Measurements from ENCODE around the gene RAB20.

RAB20 gene

DNA sequence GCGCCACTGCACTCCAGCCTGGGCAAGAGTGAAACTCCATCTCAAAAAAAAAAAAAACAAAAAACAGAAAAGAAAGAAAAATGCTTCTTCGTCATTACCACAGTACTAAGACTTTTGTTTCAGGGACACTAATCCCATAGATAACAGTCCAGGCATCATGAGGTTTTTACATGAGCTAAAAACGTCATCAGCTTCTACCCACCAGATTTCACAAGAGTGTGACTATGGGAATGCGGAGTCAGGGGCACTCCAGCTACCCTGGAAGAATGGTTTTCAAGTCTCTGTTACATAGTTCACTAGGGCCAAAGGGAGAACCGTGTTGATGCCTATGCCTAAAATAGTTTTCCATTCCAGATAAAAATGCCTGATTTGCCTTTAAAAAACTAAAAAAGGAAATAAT is 33.2 kb downstream of the RAB20 start:
- FAIRE-seq: no peak

DNA sequence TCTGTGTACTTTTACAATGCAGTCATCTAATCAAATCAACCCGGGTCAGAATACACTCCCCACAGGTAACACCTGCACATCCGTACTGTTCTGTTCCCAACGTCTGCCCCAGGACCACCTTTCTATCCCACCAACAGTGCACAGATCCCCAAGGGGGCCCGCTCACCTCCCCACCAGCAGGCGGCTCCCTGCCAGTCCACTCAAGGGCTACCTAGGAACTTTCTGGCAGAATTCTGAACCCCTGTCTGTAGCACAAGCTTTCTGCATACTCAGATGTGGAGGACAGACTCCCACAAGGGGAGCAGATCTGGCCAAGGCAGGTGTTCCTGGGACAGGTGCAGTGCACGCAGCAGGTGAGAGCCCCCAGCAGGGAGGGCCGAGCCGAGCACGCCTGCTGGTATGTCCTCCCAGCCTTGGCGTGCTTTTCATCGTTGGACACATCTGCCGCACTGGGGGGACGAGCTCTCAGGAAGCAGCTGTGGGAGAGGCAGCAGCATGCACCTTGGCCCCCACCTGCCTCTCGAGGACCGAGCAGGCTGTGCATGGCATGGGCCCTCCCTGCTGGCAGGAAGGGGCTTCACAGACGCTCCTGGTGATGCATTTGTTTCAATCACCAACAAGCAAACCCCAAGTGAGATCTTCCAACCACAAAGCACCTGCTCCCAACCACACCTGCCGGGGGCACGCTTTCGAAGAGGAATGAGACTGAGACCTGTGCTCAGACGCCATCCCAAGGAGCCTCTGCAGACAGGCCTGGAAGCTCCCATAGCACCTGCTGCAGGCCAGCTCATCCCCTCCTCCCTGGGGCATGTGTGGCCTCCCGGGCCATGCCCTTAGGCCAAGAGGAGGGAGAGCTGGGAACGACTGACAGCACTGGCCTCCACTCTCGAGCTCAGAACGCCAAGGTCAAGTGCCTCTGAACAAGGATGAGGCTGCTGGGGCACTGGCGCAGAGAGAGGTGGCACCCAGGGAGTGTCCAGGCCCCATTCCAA is 35.9 kb downstream of the RAB20 start:
- no peak for FAIRE-seq

DNA sequence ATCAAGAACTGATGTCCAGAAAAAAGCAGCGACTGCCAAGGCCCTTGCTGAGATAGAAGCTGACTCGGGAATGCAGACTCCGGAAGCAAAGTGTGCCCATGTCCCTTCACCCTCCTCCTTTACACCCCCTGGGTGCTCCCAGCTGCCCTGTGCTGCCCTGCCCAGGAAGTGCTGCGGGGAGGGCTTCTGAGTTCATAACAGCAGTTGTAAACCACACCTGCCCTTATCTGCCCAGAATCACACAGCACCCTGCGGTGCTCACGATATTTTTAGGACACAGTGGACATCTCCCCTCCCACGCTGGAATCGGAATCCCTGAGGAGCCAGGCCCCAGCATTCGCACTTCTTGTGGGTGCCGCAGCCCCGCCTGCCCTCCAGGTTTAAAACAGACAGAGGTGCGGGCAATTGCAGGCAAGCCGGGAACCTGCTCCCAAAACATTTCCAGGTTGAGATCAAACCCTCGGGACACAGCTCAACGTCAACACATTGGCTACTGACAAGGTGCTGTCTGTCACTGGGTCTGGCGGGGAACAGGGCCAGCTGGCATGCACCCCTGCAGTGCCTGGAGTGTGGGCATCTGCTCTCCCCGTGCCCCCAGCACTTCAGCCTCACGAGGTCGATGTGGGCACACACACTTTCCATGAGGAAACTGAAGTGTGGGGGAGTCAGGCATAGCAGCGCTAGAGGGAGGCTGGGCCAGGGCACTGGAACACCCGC is 36.8 kb downstream of the RAB20 start:
- FAIRE-seq: no peak

DNA sequence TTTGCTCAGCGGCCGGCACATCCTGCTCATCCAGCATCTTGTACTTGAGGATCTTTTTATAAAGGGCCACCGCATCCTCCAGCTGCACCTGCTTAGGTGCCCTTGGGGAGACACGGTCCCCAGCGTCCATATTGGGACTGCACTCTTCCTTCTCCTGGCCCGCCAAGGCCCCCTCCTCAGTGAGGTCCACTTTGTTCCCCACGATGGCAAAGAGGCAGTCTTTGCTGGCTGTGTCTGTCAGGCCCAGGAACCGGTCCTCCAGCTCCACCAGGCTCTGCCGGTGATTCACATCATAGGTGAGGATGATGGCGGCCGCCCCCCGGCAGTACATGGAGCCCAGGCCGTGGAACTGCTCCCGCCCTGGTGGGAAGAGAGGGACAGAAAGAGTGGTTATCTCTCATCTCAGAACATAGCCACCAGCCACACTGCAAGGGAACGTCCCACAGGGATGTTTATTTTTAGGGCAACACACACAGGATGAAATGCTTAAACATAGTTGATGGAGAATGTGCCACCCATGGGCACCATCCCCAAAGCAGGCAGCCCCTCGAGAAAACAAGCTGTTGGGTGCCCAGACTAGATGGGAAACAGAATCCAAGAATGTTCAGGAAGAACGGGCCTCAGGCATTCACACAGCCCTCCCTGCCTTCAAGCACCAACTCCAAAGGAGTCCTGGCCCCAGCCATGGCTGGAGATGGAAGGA is 37.5 kb downstream of the RAB20 start:
- no peak for FAIRE-seq

DNA sequence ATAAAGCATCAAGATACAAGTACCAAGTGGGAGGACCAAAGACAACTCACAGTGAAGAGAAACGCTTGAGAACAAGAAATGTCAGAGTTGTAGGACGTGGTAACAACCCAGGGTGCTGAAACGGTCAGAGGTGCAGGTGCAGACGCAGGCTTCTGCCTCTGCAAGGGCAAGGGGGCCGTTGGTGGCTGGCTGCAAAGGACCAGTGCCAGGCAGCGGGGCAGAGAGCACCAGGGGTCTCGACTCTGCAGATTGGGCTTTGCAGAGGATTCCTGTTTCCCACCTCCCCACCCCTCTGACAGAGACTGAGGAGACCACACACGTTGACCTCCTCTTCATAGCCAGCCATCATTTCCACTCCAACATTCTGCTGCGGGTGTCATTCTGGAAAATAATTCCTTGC is 38.3 kb downstream of the RAB20 start:
- FAIRE-seq: no peak

DNA sequence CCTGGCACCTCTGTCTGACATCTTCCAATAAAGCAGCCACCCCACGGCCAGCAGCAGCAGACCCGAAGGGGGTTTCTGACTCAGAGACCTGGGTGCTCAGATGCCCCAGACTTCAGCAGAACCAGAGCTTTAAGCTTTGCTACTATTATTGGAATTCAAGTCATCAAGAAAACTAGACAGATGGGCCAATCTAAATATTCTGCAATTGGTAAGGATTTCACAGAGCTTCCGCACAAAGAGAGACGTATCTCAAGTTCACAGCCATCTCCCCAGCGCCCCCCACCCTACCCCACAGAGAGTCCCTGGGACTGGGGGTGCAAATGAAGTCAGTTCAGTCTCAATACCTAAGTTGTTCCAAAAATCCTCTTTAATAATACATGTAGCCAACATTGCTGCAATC is 38.8 kb downstream of the RAB20 start:
- FAIRE-seq: no peak

DNA sequence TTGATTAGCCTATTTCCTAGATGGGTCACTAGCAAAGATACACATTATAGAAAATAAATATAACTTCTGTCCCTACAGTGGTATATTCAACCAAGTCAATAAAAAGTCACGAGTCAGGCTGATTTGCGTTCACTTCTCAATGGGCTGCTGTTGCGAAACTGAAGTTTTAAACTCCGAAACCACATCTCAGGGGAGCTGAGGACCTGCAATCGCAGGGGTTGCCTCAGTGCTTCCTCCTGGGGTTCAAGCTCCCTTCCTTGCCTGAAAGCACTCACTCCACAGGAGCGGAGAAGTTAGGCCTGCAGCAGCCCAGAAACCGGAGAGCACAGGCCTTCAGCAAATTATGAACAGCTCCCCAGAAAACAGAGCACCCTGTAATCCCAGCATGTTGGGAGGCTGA is 39.6 kb downstream of the RAB20 start:
- FAIRE-seq: no peak

DNA sequence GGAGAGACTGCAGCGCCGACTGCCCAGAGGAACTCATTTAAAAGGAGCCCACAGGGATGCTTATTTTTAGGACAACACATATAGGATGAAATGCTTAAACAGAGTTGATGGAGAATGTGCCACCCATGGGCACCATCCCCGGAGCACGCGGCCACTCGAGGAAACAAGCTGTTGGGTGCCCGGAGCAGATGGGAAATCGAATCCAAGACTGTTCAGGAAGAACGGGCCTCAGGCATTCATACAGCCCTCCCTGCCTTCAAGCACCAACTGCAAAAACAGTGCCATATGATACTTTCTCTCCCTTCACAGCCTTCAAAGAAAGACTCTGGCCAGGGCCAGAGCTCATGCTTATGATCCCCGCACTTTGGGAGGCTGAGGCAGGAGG is 40.2 kb downstream of the RAB20 start:
- FAIRE-seq: no peak

DNA sequence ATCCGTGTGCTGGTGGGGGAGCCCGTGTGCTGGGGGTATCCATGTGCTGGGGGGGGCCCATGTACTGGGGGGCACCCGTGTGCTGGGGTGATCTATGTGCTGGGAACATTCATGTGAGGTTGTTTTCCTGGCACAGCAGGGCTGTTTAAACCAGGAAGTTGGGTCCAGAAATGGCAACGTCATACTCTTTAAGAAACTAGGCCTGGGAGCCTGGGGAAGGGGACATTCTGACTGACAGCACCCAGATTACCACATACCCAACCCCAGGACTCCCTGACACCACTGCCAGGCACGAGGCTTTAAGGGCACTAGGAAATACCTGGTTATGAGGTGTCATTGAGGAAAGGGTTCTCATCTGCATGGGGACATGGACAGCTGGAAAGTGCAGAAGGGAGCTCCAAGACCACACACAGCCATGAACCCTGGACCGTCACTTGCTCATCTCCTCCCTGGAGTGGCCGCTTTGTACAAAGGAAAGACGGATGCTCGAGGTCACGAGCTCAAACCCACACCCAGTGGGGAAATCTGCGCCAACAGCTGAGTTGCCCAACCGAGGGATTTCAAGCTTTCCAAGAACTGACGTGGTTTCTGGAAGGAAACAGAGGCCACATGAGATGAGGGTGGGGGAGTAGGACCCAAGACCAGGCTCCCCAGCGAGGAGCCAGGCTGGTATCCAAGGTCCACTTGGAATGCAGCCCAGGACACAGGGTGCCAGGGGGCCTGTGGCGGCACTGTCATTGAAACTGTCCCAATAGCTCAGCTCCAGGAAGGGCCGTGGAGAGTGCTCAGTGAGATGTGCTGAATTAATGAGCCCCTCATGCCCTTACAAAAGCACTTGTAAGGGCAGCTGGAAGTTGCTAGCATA is 40.9 kb downstream of the RAB20 start:
- FAIRE-seq: no peak

DNA sequence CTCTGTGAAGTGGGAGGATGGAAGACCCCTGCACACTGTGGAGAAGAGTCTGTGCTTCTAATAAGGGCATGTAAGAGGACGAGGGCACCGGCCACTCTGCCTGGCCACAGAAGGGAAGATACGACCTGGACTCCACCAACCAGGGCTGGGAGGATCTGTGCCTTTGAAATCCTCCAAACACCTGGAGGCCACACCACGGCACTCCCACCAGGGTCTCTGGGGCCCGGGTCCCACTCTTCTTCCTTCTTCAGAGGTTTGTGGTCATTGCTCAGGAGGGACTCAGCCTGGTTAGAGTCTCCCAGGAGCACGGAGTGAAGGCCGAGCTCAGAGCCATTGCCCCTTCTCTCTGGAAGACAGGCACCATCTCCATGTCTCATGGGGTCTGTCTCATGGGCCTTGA is 42.0 kb downstream of the RAB20 start:
- no peak for FAIRE-seq

DNA sequence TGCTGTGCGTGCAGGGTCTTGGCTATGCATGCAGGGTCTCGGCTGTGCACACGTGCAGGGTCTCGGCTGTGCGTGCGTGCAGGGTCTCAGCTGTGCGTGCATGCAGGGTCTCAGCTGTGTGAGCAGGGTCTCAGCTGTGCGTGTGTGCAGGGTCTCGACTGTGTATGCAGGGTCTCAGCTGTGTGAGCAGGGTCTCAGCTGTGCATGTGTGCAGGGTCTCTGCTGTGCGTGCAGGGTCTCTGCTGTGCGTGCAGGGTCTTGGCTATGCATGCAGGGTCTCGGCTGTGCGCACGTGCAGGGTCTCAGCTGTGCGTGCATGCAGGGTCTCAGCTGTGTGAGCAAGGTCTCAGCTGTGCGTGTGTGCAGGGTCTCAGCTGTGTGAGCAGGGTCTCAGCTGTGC is 42.5 kb downstream of the RAB20 start:
- FAIRE-seq: no peak

DNA sequence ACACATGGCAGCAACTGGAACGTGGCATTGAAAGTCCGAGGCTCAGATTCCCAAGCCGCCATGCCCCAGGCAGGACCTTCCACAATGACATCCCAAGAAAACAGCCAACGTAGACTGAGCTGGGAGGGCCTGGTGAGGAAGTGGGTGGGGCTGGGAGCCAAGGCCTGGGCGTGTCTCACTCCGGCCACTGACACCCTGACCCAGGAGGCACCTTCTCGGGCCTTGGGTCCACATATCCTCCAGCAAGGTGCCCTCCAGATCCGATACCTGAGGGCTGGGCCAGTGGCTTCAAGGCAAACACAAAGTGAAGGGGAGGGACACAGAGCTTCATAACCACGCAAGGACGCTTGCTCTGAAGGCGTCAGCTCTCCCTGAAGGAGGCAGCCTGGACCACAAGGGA is 43.0 kb downstream of the RAB20 start:
- no peak for FAIRE-seq

DNA sequence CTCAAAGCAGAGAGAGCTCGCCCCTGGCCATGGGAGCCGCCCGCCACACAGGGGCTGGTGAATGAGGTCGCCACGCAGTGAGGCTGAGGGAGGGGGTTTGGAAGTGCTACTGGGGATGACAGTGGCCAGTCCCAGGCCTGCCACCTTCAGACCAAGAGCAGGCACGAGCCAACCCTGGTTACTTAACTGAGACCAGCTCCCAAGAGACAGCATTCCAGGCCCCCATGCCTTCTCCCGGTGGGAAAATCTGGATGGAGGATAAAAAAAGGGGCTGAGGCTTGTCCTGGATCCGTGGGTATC is 43.3 kb downstream of the RAB20 start:
- no peak for FAIRE-seq

DNA sequence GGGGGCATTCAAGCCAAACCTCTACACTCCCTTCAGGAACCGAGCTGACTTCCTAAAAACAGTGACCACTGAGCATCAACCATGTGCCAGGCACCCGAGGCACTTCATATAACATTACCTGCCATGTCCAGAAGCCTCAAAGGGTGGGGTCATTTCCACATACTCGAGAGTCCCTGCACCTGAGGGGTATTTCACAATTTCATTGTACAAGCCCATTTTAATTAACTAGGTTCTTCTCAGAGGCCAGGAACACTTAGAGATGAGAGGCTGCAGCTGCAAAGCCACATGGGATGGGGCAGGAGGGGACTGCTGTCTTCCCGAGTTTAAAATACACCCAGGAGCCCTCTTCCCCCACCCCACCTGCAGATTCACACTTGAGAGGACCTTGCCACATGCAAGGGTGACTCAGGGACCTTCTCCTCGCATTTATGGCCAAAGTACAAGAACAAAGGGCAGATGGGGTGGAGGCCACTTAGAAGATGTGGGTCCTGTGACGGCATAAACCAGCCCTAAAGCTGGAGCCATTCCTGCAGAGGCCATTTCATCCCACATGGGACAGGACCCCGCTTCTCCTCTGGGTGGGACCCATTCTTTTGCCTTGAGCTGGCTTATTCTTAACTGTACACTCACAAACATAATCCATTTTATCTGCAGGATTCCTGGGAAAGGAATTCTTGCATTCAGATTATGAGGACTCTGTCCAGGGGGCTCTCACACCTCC is 43.9 kb downstream of the RAB20 start:
- FAIRE-seq: no peak

DNA sequence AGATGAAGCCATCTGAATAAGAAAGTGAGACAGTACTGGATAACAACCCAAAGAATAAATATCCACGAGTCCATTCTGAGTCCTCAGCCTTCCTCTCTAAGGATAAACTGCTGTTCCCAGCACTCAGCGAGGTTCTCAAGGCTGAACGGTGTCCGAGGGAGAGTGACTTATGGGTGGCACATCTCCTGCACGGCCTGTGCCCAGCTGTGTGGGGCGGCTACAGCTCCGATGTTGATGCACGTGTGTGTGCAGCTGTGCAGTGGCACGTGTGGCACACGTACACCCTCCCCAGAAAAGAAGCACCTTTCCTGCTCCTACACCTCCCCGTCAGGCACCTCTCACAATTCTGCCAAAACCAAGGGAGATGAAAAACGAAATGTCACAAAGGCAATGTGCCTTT is 45.0 kb downstream of the RAB20 start:
- no peak for FAIRE-seq

DNA sequence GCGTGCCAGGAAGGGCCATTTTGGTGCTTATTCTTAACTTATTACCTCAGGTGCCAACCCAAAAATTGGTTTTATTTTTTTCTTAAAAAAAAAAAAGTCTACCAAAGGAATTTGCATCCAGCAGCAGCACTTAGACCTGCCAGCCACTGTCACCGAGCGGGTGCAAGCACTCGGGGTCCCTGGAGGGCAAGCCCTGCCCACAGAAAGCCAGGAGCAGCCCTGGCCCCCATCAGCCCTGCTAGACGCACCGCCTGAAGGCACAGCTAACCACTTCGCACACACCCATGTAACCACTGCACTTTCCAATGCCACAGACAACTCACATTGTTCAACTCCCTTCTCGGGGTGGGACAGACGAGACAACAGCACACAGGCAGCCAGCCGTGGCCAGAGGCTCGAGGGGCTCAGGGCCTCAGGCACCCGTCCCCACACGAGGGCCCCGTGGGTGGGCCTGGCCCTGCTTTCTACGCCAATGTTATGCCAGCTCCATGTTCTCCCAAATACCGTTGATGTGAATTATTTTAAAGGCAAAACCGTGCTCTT is 49.3 kb downstream of the RAB20 start:
- FAIRE-seq: no peak

DNA sequence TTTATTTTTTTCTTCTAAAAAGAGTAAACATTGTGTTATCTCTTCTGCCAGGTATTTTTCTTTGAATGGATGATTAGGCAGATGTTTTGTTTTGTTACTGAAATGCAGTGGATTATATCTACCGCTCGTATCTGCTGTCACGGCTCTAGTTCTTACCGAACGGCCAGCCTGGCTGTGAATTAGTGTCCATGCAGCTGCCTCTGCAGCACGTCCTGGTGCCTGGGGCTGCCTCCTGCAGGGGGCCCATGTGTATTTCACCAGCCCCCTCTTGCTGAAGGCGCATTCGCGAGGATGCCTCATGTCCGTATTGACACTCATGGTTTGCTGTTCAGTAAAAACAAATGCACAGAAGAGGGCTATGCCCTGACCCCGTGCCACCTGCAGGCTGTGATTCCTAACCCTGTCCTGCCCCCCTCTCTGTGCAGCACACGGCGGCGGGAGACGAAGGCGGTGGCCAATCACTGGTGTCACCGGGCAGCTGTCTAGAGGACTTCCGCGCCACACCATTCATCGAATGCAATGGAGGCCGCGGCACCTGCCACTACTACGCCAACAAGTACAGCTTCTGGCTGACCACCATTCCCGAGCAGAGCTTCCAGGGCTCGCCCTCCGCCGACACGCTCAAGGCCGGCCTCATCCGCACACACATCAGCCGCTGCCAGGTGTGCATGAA is 49.9 kb downstream of the RAB20 start:
- no peak for FAIRE-seq

DNA sequence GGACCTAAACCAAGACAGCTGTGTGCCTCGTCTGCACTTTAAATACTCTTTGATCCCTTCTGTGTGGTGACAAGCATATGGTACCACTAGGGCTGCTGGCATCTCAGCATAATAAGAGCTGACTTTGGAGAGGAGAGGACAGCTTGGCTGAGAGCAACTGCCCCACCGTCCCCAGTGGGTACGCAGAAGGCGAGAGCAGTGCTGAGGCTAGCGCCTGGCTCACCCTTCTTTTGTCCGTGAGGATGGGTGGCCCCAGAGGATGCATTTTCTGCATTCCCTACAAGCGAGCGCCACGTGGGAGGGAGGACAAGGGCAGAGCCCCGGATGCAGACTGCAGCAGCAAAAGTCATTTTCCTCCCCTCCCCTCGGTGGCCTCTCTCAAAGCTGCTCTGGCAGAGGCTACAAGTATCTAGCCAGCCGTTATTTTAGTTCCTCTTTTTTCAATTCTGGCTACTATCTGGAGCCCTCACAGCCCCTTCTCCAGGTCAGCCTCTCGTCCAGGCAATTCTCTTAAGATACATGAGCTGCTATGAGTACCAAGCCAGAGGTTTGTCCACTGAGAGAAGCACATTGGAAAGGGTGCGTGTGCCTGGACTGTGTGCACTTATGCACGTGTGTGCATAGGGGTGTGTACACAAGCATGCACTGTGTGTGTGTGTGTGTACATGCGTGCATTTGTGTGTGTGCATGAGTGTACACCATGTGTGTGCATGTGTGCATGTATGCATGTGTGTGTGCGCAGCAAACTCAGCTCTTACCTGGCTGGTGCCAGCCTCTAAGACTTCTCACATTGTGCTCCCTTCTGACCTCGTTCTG is 51.3 kb downstream of the RAB20 start:
- no peak for FAIRE-seq

DNA sequence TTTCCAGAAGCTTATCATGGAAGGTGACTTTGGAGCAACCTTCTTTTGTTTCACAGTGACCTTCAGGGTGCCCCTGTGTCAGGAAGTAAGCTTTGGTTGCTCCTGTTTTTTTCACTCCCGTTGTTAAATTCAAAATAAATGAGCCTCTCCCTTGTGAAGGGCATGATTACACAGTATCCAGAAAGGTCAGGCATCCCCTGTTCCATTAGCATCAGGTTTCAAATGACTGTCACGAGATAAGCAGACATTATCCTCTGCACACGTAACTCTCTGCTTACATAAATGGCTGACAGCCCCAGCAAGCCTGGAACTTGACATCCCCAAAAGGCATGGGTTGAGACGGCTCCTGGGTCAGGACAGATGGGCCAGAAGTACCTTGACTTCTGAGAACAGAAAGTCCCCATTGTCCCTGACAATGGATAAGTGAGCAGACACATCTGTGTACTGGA is 52.0 kb downstream of the RAB20 start:
- no peak for FAIRE-seq
